H1 (cell line): Measurements from ENCODE around the gene FKTN. TPM values are rescaled to one million over a fixed set of nuclear protein-coding genes. Genes with fewer than 3 reads are reported as not detected.

Experiments
- CTCF ChIA-PET: fragments of 300-600 bp; sonication (Branson Sonifier 250); formaldehyde crosslinking; loops from one replicate; lab custom pipeline; 2021; ENCODE audit not compliant: partially characterized antibody; lab: Charles Lee
- POLR2A ChIA-PET: fragments of 300-600 bp; sonication (Branson Sonifier 250); formaldehyde crosslinking; loops from one replicate; lab custom pipeline; 2021; ENCODE audit warnings: inconsistent platforms; ENCODE audit not compliant: partially characterized antibody; lab: Charles Lee
- DNase-seq, 2 experiments: peaks; one replicate each; pipeline versions ENCODE4 v3.0.0 to v3.0.0-alpha.2; 2010 to 2022; ENCODE audit warnings: low spot score in 2 of 2, low read depth in 1 of 2, mixed read lengths in 1 of 2
- FAIRE-seq: peaks from 2 replicates; lab custom pipeline; 2011; peaks lifted over from hg19 to GRCh38; lab: Jason Lieb, UNC
- H2AFZ ChIP-seq: 2 replicates; pipeline ENCODE4 v1.8.1; 2012; ENCODE audit warnings: low read length, inconsistent platforms
- H2AK5ac ChIP-seq: 2 replicates; pipeline ENCODE4 v1.6.1; 2013; ENCODE audit warnings: low read depth, low read length
- H2BK120ac ChIP-seq: replicated peaks from 2 replicates; pipeline ENCODE3; 2013; ENCODE audit warnings: low read depth, low read length, inconsistent platforms
- H2BK12ac ChIP-seq: 2 replicates; pipeline ENCODE4 v1.6.1; 2013; ENCODE audit warnings: low read depth, low read length
- H2BK15ac ChIP-seq: 2 replicates; pipeline ENCODE4 v1.6.1; 2013; ENCODE audit warnings: low read length
- H2BK20ac ChIP-seq: 2 replicates; pipeline ENCODE4 v1.6.1; 2013; ENCODE audit warnings: low read length
- H2BK5ac ChIP-seq: 2 replicates; pipeline ENCODE4 v1.6.1; 2013; ENCODE audit warnings: low read depth, low read length
- H3K14ac ChIP-seq: 2 replicates; pipeline ENCODE4 v1.6.1; 2013; ENCODE audit warnings: inconsistent platforms; ENCODE audit not compliant: insufficient read length
- H3K18ac ChIP-seq: 2 replicates; pipeline ENCODE4 v1.6.1; 2013; ENCODE audit warnings: low read length; ENCODE audit errors: extremely low read depth
- H3K23ac ChIP-seq: 2 replicates; pipeline ENCODE4 v1.6.1; 2013; ENCODE audit warnings: inconsistent platforms; ENCODE audit not compliant: insufficient read length
- H3K23me2 ChIP-seq: 2 replicates; pipeline ENCODE4 v1.6.1; 2013; ENCODE audit warnings: low read depth, low read length
- H3K27ac ChIP-seq: 2 replicates; pipeline ENCODE4 v1.6.1; 2011; ENCODE audit warnings: low read depth, low read length, inconsistent platforms
- H3K27me3 ChIP-seq, 4 experiments: replicated peaks in 1 of 4; 1 replicate in 1 of 4; 2 replicates in 3 of 4; pipeline versions ENCODE4 v1.6.1 to v1.8.1; 2011 to 2013; ENCODE audit warnings: low read length in 3 of 4, mild to moderate bottlenecking in 3 of 4, inconsistent platforms in 2 of 4, mixed read lengths in 2 of 4, moderate library complexity in 1 of 4; ENCODE audit not compliant: control insufficient read depth in 3 of 4, insufficient read depth in 3 of 4; ENCODE audit errors: extremely low read depth in 1 of 4
- H3K36me3 ChIP-seq, 4 experiments: 2 replicates each; pipeline versions ENCODE4 v1.6.1 to v1.8.1; 2011 to 2013; ENCODE audit warnings: mild to moderate bottlenecking in 4 of 4, low read length in 3 of 4, moderate library complexity in 2 of 4, control low read depth in 1 of 4, inconsistent platforms in 1 of 4; ENCODE audit not compliant: insufficient read depth in 4 of 4, control insufficient read depth in 2 of 4
- H3K4ac ChIP-seq: replicated peaks from 2 replicates; pipeline ENCODE3; 2013; ENCODE audit warnings: low read length, low read depth, mixed read lengths, inconsistent platforms; ENCODE audit not compliant: insufficient read length
- H3K4me1 ChIP-seq, 4 experiments: replicated peaks in 1 of 4; 1 replicate in 1 of 4; 2 replicates in 3 of 4; pipeline versions ENCODE4 v1.6.1 to v1.8.1; 2011 to 2013; ENCODE audit warnings: low read length in 3 of 4, inconsistent platforms in 2 of 4, mixed read lengths in 1 of 4; ENCODE audit not compliant: insufficient read depth in 4 of 4, control insufficient read depth in 3 of 4
- H3K4me2 ChIP-seq, 2 experiments: 2 replicates each; pipeline versions ENCODE4 v1.6.1 to v1.8.1; 2011 to 2013; ENCODE audit warnings: low read depth in 2 of 2, low read length in 2 of 2, control low read depth in 1 of 2, inconsistent platforms in 1 of 2, mild to moderate bottlenecking in 1 of 2; ENCODE audit not compliant: insufficient read depth in 1 of 2
- H3K4me3 ChIP-seq, 4 experiments: fragments of 200-600, 300-600 bp in 1 of 4; sonication (generic), shearing (Covaris generic), sonication (Bioruptor Twin) in 1 of 4; 2 replicates each; pipeline versions ENCODE4 v1.5.1 to v1.8.1; 2011 to 2016; ENCODE audit warnings: low read length in 4 of 4, low read depth in 3 of 4, control low read depth in 2 of 4, inconsistent platforms in 2 of 4, mild to moderate bottlenecking in 2 of 4, mixed read lengths in 1 of 4, moderate library complexity in 1 of 4; ENCODE audit not compliant: insufficient read depth in 2 of 4; ENCODE audit errors: extremely low read depth in 1 of 4
- H3K56ac ChIP-seq: replicated peaks from 2 replicates; pipeline ENCODE3; 2013; ENCODE audit warnings: low read depth, mild to moderate bottlenecking, mixed read lengths, low read length, inconsistent platforms; ENCODE audit not compliant: insufficient read length
- H3K79me1 ChIP-seq: 2 replicates; pipeline ENCODE4 v1.6.1; 2013; ENCODE audit warnings: low read depth, low read length, control low read depth
- H3K79me2 ChIP-seq, 2 experiments: 2 replicates each; pipeline versions ENCODE4 v1.6.1 to v1.8.1; 2012 to 2013; ENCODE audit warnings: low read length in 2 of 2, mild to moderate bottlenecking in 2 of 2, inconsistent platforms in 1 of 2; ENCODE audit not compliant: insufficient read depth in 2 of 2, control insufficient read depth in 1 of 2
- H3K9ac ChIP-seq, 4 experiments: replicated peaks in 1 of 4; 1 replicate in 1 of 4; 2 replicates in 3 of 4; pipeline versions ENCODE4 v1.6.1 to v1.8.1; 2011 to 2013; ENCODE audit warnings: low read depth in 3 of 4, low read length in 3 of 4, control low read depth in 2 of 4, mild to moderate bottlenecking in 2 of 4, moderate library complexity in 2 of 4, inconsistent platforms in 1 of 4; ENCODE audit errors: extremely low read depth in 1 of 4
- H3K9me3 ChIP-seq, 2 experiments: 2 replicates each; pipeline versions ENCODE4 v1.6.1 to v1.8.1; 2012 to 2013; ENCODE audit warnings: mild to moderate bottlenecking in 2 of 2, moderate library complexity in 2 of 2, control low read depth in 1 of 2, inconsistent platforms in 1 of 2, low read depth in 1 of 2, low read length in 1 of 2, mixed read lengths in 1 of 2; ENCODE audit not compliant: insufficient read depth in 2 of 2
- H4K20me1 ChIP-seq, 2 experiments: replicated peaks in 1 of 2; 2 replicates each; pipeline versions ENCODE3 to v1.8.1; 2011 to 2013; ENCODE audit warnings: inconsistent platforms in 2 of 2, low read length in 2 of 2, mild to moderate bottlenecking in 1 of 2; ENCODE audit not compliant: insufficient read depth in 2 of 2, control insufficient read depth in 1 of 2
- H4K5ac ChIP-seq: 2 replicates; pipeline ENCODE4 v1.6.1; 2013; ENCODE audit warnings: low read length, low read depth, mixed read lengths, inconsistent platforms; ENCODE audit not compliant: insufficient read length
- H4K8ac ChIP-seq: 2 replicates; pipeline ENCODE4 v1.8.0; 2013; ENCODE audit warnings: mild to moderate bottlenecking, moderate library complexity, low read length, inconsistent platforms; ENCODE audit not compliant: insufficient read depth; ENCODE audit errors: extremely low read depth
- H4K91ac ChIP-seq: replicated peaks from 2 replicates; pipeline ENCODE3; 2013; ENCODE audit warnings: low read length, mixed read lengths, inconsistent platforms; ENCODE audit not compliant: insufficient read length
- BRCA1 ChIP-seq: IDR thresholded peaks from 2 replicates; pipeline ENCODE4 v1.6.1; 2012; ENCODE audit warnings: low read depth, low read length, improper control_type of control experiment
- FOSL1 ChIP-seq: IDR thresholded peaks from 2 replicates; pipeline ENCODE4 v1.6.1; 2011; ENCODE audit warnings: mild to moderate bottlenecking, low read depth, low read length, moderate library complexity; ENCODE audit not compliant: insufficient read depth
- JUN ChIP-seq: IDR thresholded peaks from 2 replicates; pipeline ENCODE4 v1.6.1; 2011; ENCODE audit warnings: low read depth, mild to moderate bottlenecking, improper control_type of control experiment, low read length
- POLR2A ChIP-seq, 2 experiments: IDR thresholded peaks; 1 replicate in 1 of 2; 2 replicates in 1 of 2; pipeline ENCODE4 v1.6.1; 2011; ENCODE audit warnings: low read depth in 2 of 2, low read length in 2 of 2, mild to moderate bottlenecking in 2 of 2; ENCODE audit errors: control extremely low read depth in 1 of 2
- POU5F1 ChIP-seq: IDR thresholded peaks from 2 replicates; pipeline ENCODE4 v1.6.1; 2011; ENCODE audit warnings: low read depth, mild to moderate bottlenecking, low read length, moderate library complexity
- RNF2 ChIP-seq: fragments of 200-900, 300-1000 bp; sonication (generic); IDR thresholded peaks from 2 replicates; pipeline ENCODE4 v1.7.1; 2016; ENCODE audit warnings: borderline replicate concordance, low read depth, mild to moderate bottlenecking, antibody characterized with exemption, low read length; ENCODE audit not compliant: poor library complexity, severe bottlenecking; ENCODE audit errors: missing control alignments
- SIX5 ChIP-seq: IDR thresholded peaks from 2 replicates; pipeline ENCODE4 v1.6.1; 2011; ENCODE audit warnings: mild to moderate bottlenecking, low read depth, low read length
- SUZ12 ChIP-seq: fragments of 200-600 bp; sonication (generic); IDR thresholded peaks from 2 replicates; pipeline ENCODE4 v1.6.1; 2012; ENCODE audit warnings: mild to moderate bottlenecking, inconsistent platforms, low read length, moderate library complexity, mixed read lengths
- TEAD4 ChIP-seq: IDR thresholded peaks from 2 replicates; pipeline ENCODE4 v1.6.1; 2012; ENCODE audit warnings: low read depth, low read length, inconsistent platforms, mixed read lengths
- YY1 ChIP-seq: IDR thresholded peaks from 2 replicates; pipeline ENCODE4 v1.6.1; 2011; ENCODE audit warnings: low read depth, mild to moderate bottlenecking, low read length
- ZNF274 ChIP-seq: IDR thresholded peaks from 2 replicates; pipeline ENCODE4 v1.7.0; 2012; ENCODE audit warnings: low read length, borderline replicate concordance; ENCODE audit errors: extremely low read depth
- WGBS, 2 experiments: shearing (Covaris generic) in 1 of 2; methylation state at CpG; one replicate each; pipeline versions ENCODE4 v1.1.6 to v1.1.7; 2013 to 2015; ENCODE audit warnings: low lambda C conversion rate in 2 of 2, mixed read lengths in 2 of 2, inconsistent platforms in 1 of 2, low coverage in 1 of 2, missing lambda C conversion rate in 1 of 2; ENCODE audit not compliant: insufficient replicate concordance in 2 of 2, insufficient coverage in 1 of 2, insufficient read length in 1 of 2; ENCODE audit errors: extremely low coverage in 1 of 2, missing lambda C conversion rate in 1 of 2; 5-methylcytosine and 5-hydroxymethylcytosine counted together
- polyA plus RNA-seq, 7 experiments: library from polyadenylated mRNA; depleted of rRNA in 3 of 7; stranded (reverse) in 5 of 7; unstranded in 2 of 7; fragments of >200 nt in 5 of 7; fragments of 200-250 nt in 2 of 7; gene quantifications; 1 replicate in 5 of 7; 2 replicates in 1 of 7; 4 replicates in 1 of 7; pipeline versions ENCODE4 v1.2.1 to v1.2.3, GENCODE V29; 2011 to 2013; ENCODE audit warnings: missing spikeins in 2 of 7, mixed read lengths in 2 of 7
- total RNA-seq: library from RNA; stranded (reverse); fragmentation: NEBNext Ultra II Directional; extraction: Animal tissue kit (Norgen Biotek cat#: 25700); gene quantifications from 2 replicates; pipeline ENCODE4 v1.2.1, GENCODE V29; 2021
- TF ChIP-seq, protein P1 (sequence below): IDR thresholded peaks from 2 replicates; pipeline ENCODE4 v1.6.1; 2011; ENCODE audit warnings: low read length, improper control_type of control experiment

Gene FKTN
- total and polyA plus RNA-seq, 2 of the 8 experiments (the other 6 are each of a cell fraction or from before 2014, with no cell fraction given), result 2.7 to 13.4 TPM

DNA sequence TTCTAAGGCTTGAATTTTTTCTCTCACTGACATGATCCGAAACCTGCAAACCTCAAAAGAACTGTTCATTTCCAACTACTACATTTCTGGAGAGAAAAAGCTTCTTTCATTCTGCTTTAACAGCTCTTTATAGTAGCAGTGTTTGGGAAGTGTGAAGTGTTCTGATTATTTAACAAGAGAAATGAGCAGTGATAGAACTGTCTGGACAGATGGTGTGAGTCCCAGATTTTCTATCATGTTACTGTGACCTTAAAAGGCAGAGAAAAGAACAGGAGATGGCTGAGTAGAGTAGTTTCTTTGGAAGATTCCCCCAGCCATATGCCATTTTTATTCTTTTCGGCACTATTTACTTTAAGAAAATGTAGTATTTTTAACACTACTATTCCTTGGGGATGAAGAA lies 63.1 kb downstream of the FKTN start:
- Histone ChIP-seq H2AK5ac (no peak overlapping the region), H3K9ac (no peak overlapping the region), H2BK20ac (no peak overlapping the region), H3K9me3 (no peaks in the 10 kb centered on the region), H3K36me3 (no peaks in the 10 kb centered on the region), H3K18ac (no peak overlapping the region), H3K56ac (no peak overlapping the region), H3K23me2 (no peaks in the 10 kb centered on the region), H3K4me2 (no peak overlapping the region), H4K8ac (no peak overlapping the region), H3K14ac (no peak overlapping the region), H3K4ac (no peak overlapping the region), H3K4me1 (no peaks in the 10 kb centered on the region), H3K4me3 (no peak overlapping the region), H3K27ac (no peak overlapping the region), H4K91ac (no peak overlapping the region), H3K79me2 (no peaks in the 10 kb centered on the region), H3K79me1 (no peaks in the 10 kb centered on the region), H2AFZ (no peak overlapping the region), H4K20me1 (no peaks in the 10 kb centered on the region), H3K27me3 (no peaks in the 10 kb centered on the region), H2BK12ac (no peak overlapping the region), H2BK5ac (no peak overlapping the region), H3K23ac (no peak overlapping the region), H2BK120ac (no peak overlapping the region), H4K5ac (no peak overlapping the region), H2BK15ac (no peak overlapping the region)
- FAIRE-seq (no peak), DNase-seq (no peak)
- POLR2A ChIA-PET, result no interaction called here
- 91% methylated on average over 2 of the region's 2 CpGs; no CpG with 5 or more reads in 1 of the 2 experiments for WGBS, 2 experiments
- TF ChIP-seq JUN, result no peak
- no peak for TF ChIP-seq BRCA1
- TF ChIP-seq TEAD4, result no peak
- TF ChIP-seq POU5F1, result no peak
- TF ChIP-seq YY1, result no peak
- TF ChIP-seq SUZ12, result no peak
- no peak for TF ChIP-seq SIX5
- TF ChIP-seq FOSL1, result no peak
- TF ChIP-seq, protein P1, sequence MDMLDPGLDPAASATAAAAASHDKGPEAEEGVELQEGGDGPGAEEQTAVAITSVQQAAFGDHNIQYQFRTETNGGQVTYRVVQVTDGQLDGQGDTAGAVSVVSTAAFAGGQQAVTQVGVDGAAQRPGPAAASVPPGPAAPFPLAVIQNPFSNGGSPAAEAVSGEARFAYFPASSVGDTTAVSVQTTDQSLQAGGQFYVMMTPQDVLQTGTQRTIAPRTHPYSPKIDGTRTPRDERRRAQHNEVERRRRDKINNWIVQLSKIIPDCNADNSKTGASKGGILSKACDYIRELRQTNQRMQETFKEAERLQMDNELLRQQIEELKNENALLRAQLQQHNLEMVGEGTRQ, result no peak
- no peak for TF ChIP-seq RNF2
- no peak for TF ChIP-seq POLR2A (IDR thresholded peaks at IDR 0.05; ENCODE audit: control extremely low read depth in 1 of 2, low read depth in 2 of 2, low read length in 2 of 2)
- no peak for TF ChIP-seq ZNF274
- CTCF ChIA-PET, result interaction anchor here (1.4 to 10.1 kb wide), 3 partner anchors 18 to 261 kb away, joined by 6 to 70 read pairs (median 7); no protein-coding TSS in a partner anchor
